Gastroesophageal sphincter (tissue), 4 donors: ENCODE results near the gene S1PR4. TPM values are rescaled to one million over a fixed set of nuclear protein-coding genes. Genes with fewer than 3 reads are reported as not detected.

Source experiments
- ATAC-seq: fragments of 150-250 bp; one replicate; pipeline ENCODE4 v1.9.1; 2016; ENCODE audit warnings: mild to moderate bottlenecking, moderate library complexity
- H3K27ac ChIP-seq, 4 donors: fragments of 200-600 bp; sonication (generic) in 3 of 4; 1 replicate in 3 of 4; 2 replicates in 1 of 4; pipeline ENCODE4 v1.5.1; 2016 to 2019
- H3K27me3 ChIP-seq: fragments of 200-600 bp; sonication (generic); one replicate; pipeline ENCODE4 v1.5.1; 2019
- H3K36me3 ChIP-seq, 2 donors: fragments of 200-600 bp; sonication (generic); one replicate each; pipeline ENCODE4 v1.5.1; 2019; ENCODE audit warnings: control low read depth in 1 of 2
- H3K4me1 ChIP-seq, 3 donors: fragments of 200-600 bp; sonication (generic); 1 replicate in 2 of 3; 2 replicates in 1 of 3; pipeline ENCODE4 v1.5.1; 2016 to 2019; ENCODE audit warnings: control low read depth in 2 of 3
- H3K4me3 ChIP-seq, 2 donors: fragments of 200-600 bp; sonication (generic); one replicate each; pipeline ENCODE4 v1.5.1; 2019; ENCODE audit warnings: mild to moderate bottlenecking in 1 of 2, moderate library complexity in 1 of 2
- H3K9me3 ChIP-seq, 3 donors: fragments of 200-600 bp; sonication (generic); one replicate each; pipeline ENCODE4 v1.5.1; 2017 to 2019; ENCODE audit warnings: control low read depth in 2 of 3
- EP300 ChIP-seq: sonication (generic); formaldehyde crosslinking; IDR thresholded peaks from one replicate; pipeline ENCODE4 v1.6.1; 2017; ENCODE audit warnings: antibody characterized with exemption, mild to moderate bottlenecking
- POLR2A ChIP-seq, 2 donors: fragments of 450-650 bp; IDR thresholded peaks; one replicate each; pipeline ENCODE4 v1.6.1; 2017; ENCODE audit warnings: antibody characterized with exemption in 2 of 2, mild to moderate bottlenecking in 2 of 2, moderate library complexity in 1 of 2
- POLR2AphosphoS5 ChIP-seq: sonication (generic); formaldehyde crosslinking; IDR thresholded peaks from one replicate; pipeline ENCODE4 v1.6.1; 2017; ENCODE audit warnings: antibody characterized with exemption
- WGBS, 2 donors: methylation state at CpG; one replicate each; pipeline ENCODE4 v1.1.5; 2018; ENCODE audit warnings: low coverage in 1 of 2; 5-methylcytosine and 5-hydroxymethylcytosine counted together
- total RNA-seq, 4 donors: library from RNA; depleted of rRNA; stranded (reverse); fragments of >200 nt; gene quantifications; one replicate each; pipeline ENCODE4 v1.1.0, GENCODE V29; 2016
- TF ChIP-seq, protein P1 (sequence below), 4 experiments: fragments of 200-600 bp in 2 of 4; fragments of 450-650 bp in 2 of 4; sonication (generic) in 1 of 4; IDR thresholded peaks; one replicate each; pipeline ENCODE4 v1.5.1; 2017 to 2019; ENCODE audit warnings: antibody characterized with exemption in 4 of 4, mild to moderate bottlenecking in 2 of 4, moderate library complexity in 2 of 4

The S1PR4 gene
- total RNA-seq, 4 donors from 2014 or later, result 0.20 to 1.9 (median 1.1) TPM

- H3K27me3 ChIP-seq, result no peaks in the 10 kb centered on the region
- no peak overlapping the region for H3K27ac ChIP-seq
- ATAC-seq, result no peak
- H3K9me3 ChIP-seq, result no peaks in the 10 kb centered on the region
- H3K4me1 ChIP-seq, result peaks cover 0 to 6% (median 4%) of the 10 kb centered on the region in 3 donors
- 50% methylated on average over 1 of the region's 40 CpGs; no CpG with 5 or more reads in 1 of the 2 donors for WGBS, 2 donors
- no peak overlapping the region for H3K4me3 ChIP-seq
- H3K36me3 ChIP-seq, result peaks cover 0 to 71% of the 10 kb centered on the region in 2 donors
- TF ChIP-seq POLR2A (IDR thresholded peaks at IDR 0.05), result no peak
- TF ChIP-seq POLR2AphosphoS5, result no peak
- TF ChIP-seq, protein P1, sequence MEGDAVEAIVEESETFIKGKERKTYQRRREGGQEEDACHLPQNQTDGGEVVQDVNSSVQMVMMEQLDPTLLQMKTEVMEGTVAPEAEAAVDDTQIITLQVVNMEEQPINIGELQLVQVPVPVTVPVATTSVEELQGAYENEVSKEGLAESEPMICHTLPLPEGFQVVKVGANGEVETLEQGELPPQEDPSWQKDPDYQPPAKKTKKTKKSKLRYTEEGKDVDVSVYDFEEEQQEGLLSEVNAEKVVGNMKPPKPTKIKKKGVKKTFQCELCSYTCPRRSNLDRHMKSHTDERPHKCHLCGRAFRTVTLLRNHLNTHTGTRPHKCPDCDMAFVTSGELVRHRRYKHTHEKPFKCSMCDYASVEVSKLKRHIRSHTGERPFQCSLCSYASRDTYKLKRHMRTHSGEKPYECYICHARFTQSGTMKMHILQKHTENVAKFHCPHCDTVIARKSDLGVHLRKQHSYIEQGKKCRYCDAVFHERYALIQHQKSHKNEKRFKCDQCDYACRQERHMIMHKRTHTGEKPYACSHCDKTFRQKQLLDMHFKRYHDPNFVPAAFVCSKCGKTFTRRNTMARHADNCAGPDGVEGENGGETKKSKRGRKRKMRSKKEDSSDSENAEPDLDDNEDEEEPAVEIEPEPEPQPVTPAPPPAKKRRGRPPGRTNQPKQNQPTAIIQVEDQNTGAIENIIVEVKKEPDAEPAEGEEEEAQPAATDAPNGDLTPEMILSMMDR (IDR thresholded peaks at IDR 0.05), result no peak
These were observed 14.9 kb downstream of the S1PR4 start for GRCh38 chr19:3193256-3194105.

- no peaks in the 10 kb centered on the region for H3K9me3 ChIP-seq
- ATAC-seq, result no peak
- TF ChIP-seq, protein P1 (IDR thresholded peaks at IDR 0.05), result no peak
- H3K4me1 ChIP-seq, result no peaks in the 10 kb centered on the region
- no peak overlapping the region for H3K4me3 ChIP-seq
- H3K36me3 ChIP-seq, result peaks cover 0 to 74% of the 10 kb centered on the region in 2 donors
- H3K27me3 ChIP-seq, result no peaks in the 10 kb centered on the region
- 90 to 96% methylated on average over 10 to 15 of the region's 17 CpGs for WGBS, 2 donors
- no peak overlapping the region for H3K27ac ChIP-seq
These were observed 15.8 kb downstream of the S1PR4 start for GRCh38 chr19:3194106-3195087.

DNA sequence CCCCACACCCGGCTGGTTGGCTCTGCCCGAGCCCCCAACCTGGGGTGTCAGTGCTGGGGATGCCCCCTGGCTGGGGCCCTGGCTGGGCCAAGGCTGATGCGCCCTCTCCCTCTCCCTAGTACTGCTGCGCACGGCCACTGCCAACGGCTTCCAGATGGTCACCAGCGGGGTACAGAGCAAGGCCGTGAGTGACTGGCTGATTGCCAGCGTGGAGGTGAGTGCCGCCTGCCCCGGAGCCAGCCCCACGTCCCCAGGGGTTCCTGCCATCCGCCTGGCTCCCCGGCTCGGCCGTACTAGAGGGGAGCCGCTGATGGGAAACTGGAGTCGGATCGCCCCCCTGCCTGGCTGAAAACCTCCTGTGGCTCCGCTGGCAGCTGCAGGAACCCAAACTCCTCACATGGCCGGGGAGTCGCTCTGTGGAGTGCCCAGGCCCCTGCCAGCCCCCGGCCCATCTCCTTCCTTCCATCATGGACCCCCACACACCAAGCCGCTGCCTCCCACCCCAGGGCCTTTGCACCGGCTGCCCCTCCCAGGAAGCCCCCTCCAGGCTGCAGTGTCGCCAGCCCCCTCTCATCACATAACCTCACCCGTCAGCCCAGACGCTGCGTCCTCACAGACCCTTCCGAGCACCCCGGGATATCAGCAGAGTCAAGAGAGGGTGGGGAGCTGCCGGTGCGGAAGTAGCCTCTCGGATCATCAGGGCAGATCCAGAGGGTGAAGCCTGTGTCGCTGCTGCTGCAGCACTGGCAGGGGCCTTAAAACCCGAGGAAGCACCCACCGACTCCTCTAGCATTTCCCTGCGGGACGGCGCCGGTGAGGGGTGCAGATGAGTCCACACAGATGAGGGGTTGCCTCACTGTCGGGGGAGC, 17.7 kb downstream of the S1PR4 start:
- no peak overlapping the region for H3K27ac ChIP-seq
- WGBS, 2 donors, result 98% methylated on average over 7 of the region's 42 CpGs; no CpG with 5 or more reads in 1 of the 2 donors
- ATAC-seq, result no peak
- H3K9me3 ChIP-seq, result no peaks in the 10 kb centered on the region
- peaks cover 0 to 82% of the 10 kb centered on the region in 2 donors for H3K36me3 ChIP-seq
- no peaks in the 10 kb centered on the region for H3K27me3 ChIP-seq
- no peak for TF ChIP-seq POLR2AphosphoS5
- TF ChIP-seq POLR2A (IDR thresholded peaks at IDR 0.05), result no peak
- TF ChIP-seq, protein P1 (IDR thresholded peaks at IDR 0.05), result no peak
- no peak for TF ChIP-seq EP300
- no peak overlapping the region for H3K4me3 ChIP-seq
- H3K4me1 ChIP-seq, result no peaks in the 10 kb centered on the region

- Histone ChIP-seq H3K27me3 (no peaks in the 10 kb centered on the region), H3K4me3 (no peak overlapping the region), H3K9me3 (no peaks in the 10 kb centered on the region), H3K27ac (no peak overlapping the region), H3K4me1 (no peaks in the 10 kb centered on the region), H3K36me3 (peaks cover 0 to 85% of the 10 kb centered on the region in 2 donors)
- ATAC-seq, result no peak
- no CpG with 5 or more reads among the region's 14 CpGs for WGBS, 2 donors
- no peak for TF ChIP-seq EP300
- TF ChIP-seq, protein P1 (IDR thresholded peaks at IDR 0.05), result no peak
- TF ChIP-seq POLR2AphosphoS5, result no peak
- no peak for TF ChIP-seq POLR2A (IDR thresholded peaks at IDR 0.05)
These were observed 18.3 kb downstream of the S1PR4 start for GRCh38 chr19:3196933-3197205.
